PC-3 (cell line): ENCODE results near the gene TMEM140.

Source experiments
- EZH2 ChIP-seq: fragments of 300-600 bp; sonication (generic); IDR thresholded peaks from one replicate; pipeline ENCODE4 v1.6.1; 2017; ENCODE audit warnings: antibody characterized with exemption, mild to moderate bottlenecking, low read length; ENCODE audit not compliant: unreplicated experiment
- TF ChIP-seq, protein P1 (sequence below): fragments of 300-600 bp; sonication (generic); conservative IDR thresholded peaks from 2 replicates; pipeline ENCODE4 v1.5.1; 2017; ENCODE audit warnings: antibody characterized with exemption, low read depth, mild to moderate bottlenecking, low read length

DNA sequence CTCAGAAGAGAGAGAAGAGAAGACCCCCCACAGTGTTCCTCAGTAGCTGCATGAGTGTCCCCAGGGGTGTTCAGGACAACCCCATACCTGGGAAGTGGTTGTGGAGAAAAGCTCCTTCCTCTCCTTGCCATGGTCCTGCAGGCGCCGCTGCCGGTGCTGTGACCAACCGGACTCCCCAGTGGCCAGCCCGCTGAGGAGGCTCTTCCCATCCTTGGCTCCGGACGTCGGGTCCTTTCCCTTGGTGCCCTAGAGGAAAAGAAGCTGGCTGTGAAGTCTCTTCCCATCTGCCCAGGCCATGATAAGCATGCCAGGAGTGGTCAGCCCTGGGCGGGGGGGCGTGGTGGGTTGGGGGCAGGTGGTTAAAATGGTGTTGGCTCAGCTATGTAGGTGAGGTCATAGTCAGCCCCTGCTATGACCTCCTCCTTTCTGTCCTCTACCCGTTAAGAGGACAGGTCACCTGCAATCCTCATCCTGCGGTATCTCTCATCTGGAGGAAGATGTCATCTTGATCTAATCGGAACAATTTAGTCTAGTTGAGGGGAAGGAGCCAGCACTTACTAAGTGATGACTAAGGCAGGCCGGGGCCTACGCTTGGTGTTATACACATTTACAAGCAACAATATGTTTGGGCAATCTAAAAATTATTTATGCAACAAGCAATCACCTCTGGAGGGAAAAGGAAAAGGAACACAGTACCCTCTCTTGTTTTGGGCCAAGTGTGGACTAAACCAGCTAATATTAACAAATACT, 50.2 kb downstream of the TMEM140 start:
- TF ChIP-seq, protein P1, sequence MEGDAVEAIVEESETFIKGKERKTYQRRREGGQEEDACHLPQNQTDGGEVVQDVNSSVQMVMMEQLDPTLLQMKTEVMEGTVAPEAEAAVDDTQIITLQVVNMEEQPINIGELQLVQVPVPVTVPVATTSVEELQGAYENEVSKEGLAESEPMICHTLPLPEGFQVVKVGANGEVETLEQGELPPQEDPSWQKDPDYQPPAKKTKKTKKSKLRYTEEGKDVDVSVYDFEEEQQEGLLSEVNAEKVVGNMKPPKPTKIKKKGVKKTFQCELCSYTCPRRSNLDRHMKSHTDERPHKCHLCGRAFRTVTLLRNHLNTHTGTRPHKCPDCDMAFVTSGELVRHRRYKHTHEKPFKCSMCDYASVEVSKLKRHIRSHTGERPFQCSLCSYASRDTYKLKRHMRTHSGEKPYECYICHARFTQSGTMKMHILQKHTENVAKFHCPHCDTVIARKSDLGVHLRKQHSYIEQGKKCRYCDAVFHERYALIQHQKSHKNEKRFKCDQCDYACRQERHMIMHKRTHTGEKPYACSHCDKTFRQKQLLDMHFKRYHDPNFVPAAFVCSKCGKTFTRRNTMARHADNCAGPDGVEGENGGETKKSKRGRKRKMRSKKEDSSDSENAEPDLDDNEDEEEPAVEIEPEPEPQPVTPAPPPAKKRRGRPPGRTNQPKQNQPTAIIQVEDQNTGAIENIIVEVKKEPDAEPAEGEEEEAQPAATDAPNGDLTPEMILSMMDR, result no peak
- no peak for TF ChIP-seq EZH2
